HCT116 (cell line): ENCODE measurements around the gene RNU6-9.

Experiments
- CEBPB ChIP-seq: IDR thresholded peaks from 2 replicates; pipeline ENCODE4 v1.6.1; 2012; ENCODE audit warnings: low read depth
- EZH2phosphoT487 ChIP-seq: fragments of 200-600 bp; IDR thresholded peaks from 2 replicates; pipeline ENCODE4 v1.6.1; 2018; ENCODE audit warnings: antibody characterized with exemption, borderline replicate concordance
- POLR2A ChIP-seq: IDR thresholded peaks from 2 replicates; pipeline ENCODE4 v1.7.0; 2011; ENCODE audit warnings: borderline replicate concordance; ENCODE audit not compliant: insufficient read depth, insufficient read length; ENCODE audit errors: extremely low read depth
- TCF7L2 ChIP-seq: IDR thresholded peaks from 2 replicates; pipeline ENCODE4 v1.7.0; 2011; ENCODE audit warnings: borderline replicate concordance, inconsistent platforms; ENCODE audit not compliant: insufficient read depth, insufficient read length; ENCODE audit errors: extremely low read depth
- ZNF274 ChIP-seq: fragments of 200-500 bp; sonication (Bioruptor generic); IDR thresholded peaks from 2 replicates; pipeline ENCODE4 v1.6.1; 2014; ENCODE audit warnings: mild to moderate bottlenecking, low read depth, low read length, inconsistent platforms
- TF ChIP-seq, protein P1 (sequence below): IDR thresholded peaks from 2 replicates; pipeline ENCODE4 v1.6.1; 2012
- TF ChIP-seq, protein P2 (sequence below), 3 experiments: fragments of 200-600 bp in 1 of 3; sonication (generic) in 1 of 3; IDR thresholded peaks in 2 of 3; conservative IDR thresholded peaks in 1 of 3; 2 replicates each; pipeline ENCODE4 v1.5.1; 2012 to 2017; ENCODE audit warnings: low read depth in 2 of 3, low read length in 2 of 3, antibody characterized with exemption in 1 of 3, borderline replicate concordance in 1 of 3, control low read depth in 1 of 3, mild to moderate bottlenecking in 1 of 3, mixed read lengths in 1 of 3, mixed run types in 1 of 3, moderate library complexity in 1 of 3; ENCODE audit not compliant: insufficient read depth in 1 of 3
- TF ChIP-seq, protein P3 (sequence below): IDR thresholded peaks from 2 replicates; pipeline ENCODE4 v1.6.1; 2011; ENCODE audit warnings: mild to moderate bottlenecking, low read length, moderate library complexity; ENCODE audit not compliant: insufficient replicate concordance; ENCODE audit errors: extremely low read depth

DNA sequence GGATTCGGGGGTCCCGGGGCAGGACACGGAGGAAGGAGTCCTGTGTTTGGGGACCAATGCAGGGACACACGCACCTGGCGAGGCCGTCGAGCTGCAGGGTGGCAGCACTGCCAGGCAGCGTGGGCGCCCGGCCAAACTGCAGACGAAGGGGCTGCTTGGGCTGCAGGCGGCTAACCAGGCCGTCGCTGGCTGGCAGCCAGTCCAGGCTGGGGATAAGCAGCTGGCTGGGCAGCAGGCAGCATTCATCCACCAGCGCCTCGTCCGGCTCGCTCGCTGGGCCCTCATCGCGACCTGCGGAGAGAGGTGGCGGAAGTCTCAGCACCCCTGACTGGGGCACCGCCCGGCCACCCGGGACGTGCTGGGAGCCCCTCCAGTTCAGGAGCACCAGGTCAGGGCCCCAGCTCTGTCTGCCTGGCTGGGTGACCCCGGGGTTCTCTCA, 22.3 kb upstream of the RNU6-9 start:
- no peak for TF ChIP-seq ZNF274
- TF ChIP-seq, protein P1, sequence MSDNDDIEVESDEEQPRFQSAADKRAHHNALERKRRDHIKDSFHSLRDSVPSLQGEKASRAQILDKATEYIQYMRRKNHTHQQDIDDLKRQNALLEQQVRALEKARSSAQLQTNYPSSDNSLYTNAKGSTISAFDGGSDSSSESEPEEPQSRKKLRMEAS = no peak
- TF ChIP-seq, protein P2, sequence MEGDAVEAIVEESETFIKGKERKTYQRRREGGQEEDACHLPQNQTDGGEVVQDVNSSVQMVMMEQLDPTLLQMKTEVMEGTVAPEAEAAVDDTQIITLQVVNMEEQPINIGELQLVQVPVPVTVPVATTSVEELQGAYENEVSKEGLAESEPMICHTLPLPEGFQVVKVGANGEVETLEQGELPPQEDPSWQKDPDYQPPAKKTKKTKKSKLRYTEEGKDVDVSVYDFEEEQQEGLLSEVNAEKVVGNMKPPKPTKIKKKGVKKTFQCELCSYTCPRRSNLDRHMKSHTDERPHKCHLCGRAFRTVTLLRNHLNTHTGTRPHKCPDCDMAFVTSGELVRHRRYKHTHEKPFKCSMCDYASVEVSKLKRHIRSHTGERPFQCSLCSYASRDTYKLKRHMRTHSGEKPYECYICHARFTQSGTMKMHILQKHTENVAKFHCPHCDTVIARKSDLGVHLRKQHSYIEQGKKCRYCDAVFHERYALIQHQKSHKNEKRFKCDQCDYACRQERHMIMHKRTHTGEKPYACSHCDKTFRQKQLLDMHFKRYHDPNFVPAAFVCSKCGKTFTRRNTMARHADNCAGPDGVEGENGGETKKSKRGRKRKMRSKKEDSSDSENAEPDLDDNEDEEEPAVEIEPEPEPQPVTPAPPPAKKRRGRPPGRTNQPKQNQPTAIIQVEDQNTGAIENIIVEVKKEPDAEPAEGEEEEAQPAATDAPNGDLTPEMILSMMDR (IDR thresholded peaks at IDR 0.05 in 2 of 3, conservative IDR thresholded peaks at IDR 0.05 in 1 of 3; ENCODE audit: borderline replicate concordance in 1 of 3, insufficient read depth in 1 of 3, low read depth in 2 of 3, low read length in 2 of 3) = no peak
- TF ChIP-seq, protein P3, sequence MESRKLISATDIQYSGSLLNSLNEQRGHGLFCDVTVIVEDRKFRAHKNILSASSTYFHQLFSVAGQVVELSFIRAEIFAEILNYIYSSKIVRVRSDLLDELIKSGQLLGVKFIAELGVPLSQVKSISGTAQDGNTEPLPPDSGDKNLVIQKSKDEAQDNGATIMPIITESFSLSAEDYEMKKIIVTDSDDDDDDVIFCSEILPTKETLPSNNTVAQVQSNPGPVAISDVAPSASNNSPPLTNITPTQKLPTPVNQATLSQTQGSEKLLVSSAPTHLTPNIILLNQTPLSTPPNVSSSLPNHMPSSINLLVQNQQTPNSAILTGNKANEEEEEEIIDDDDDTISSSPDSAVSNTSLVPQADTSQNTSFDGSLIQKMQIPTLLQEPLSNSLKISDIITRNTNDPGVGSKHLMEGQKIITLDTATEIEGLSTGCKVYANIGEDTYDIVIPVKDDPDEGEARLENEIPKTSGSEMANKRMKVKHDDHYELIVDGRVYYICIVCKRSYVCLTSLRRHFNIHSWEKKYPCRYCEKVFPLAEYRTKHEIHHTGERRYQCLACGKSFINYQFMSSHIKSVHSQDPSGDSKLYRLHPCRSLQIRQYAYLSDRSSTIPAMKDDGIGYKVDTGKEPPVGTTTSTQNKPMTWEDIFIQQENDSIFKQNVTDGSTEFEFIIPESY = no peak
- TF ChIP-seq TCF7L2 = no peak
- no peak for TF ChIP-seq POLR2A
- no peak for TF ChIP-seq EZH2phosphoT487
- TF ChIP-seq CEBPB = no peak
